Upper lobe of right lung (tissue), 1 donor: ENCODE data around the gene RXRA. TPM values are rescaled to one million over a fixed set of nuclear protein-coding genes. Genes with fewer than 3 reads are reported as not detected.

Experiments
- ATAC-seq: fragments of 200-7000 bp; cut with Tn5 transposase; one replicate; pipeline ENCODE4 v1.9.1; 2020; ENCODE audit warnings: mild to moderate bottlenecking, moderate library complexity
- DNase-seq: peaks from one replicate; pipeline ENCODE4 v3.0.0-alpha.2; 2020
- H3K27ac ChIP-seq: fragments of 200-600 bp; one replicate; pipeline ENCODE4 v1.8.0; 2022
- H3K27me3 ChIP-seq: fragments of 200-600 bp; one replicate; pipeline ENCODE4 v1.8.0; 2022; ENCODE audit warnings: mild to moderate bottlenecking
- H3K36me3 ChIP-seq: fragments of 200-600 bp; one replicate; pipeline ENCODE4 v1.8.0; 2022
- H3K4me1 ChIP-seq: fragments of 200-600 bp; one replicate; pipeline ENCODE4 v1.8.0; 2022
- H3K4me3 ChIP-seq: fragments of 200-600 bp; one replicate; pipeline ENCODE4 v1.8.0; 2022; ENCODE audit warnings: mild to moderate bottlenecking
- H3K9me3 ChIP-seq: fragments of 200-600 bp; one replicate; pipeline ENCODE4 v1.8.0; 2022
- CTCF ChIP-seq: fragments of 200-600 bp; IDR thresholded peaks from one replicate; pipeline ENCODE4 v1.8.0; 2022; ENCODE audit warnings: antibody characterized with exemption
- intact Hi-C: fragments of 100-400 bp; cut with DNase I; formaldehyde crosslinking; loops from one replicate; pipeline ENCODE4 v1.11.0; 2022
- total RNA-seq: library from RNA; stranded (reverse); fragmentation: NEBNext Ultra II Directional; extraction: Animal tissue kit (Norgen Biotek cat#: 25700); gene quantifications from one replicate; pipeline ENCODE4 v1.2.1, GENCODE V29; 2021
- donor health status: DM: no; HTN: yes; CAD: no; lungs with severe emphysema.

Gene RXRA
- total RNA-seq, 1 donor from 2014 or later: 80.6 TPM

- Histone ChIP-seq H3K4me3 (no peak overlapping the region), H3K27me3 (no peaks in the 10 kb centered on the region), H3K36me3 (no peaks in the 10 kb centered on the region), H3K4me1 (peaks cover 55% of the 10 kb centered on the region), H3K27ac (no peak overlapping the region), H3K9me3 (no peaks in the 10 kb centered on the region)
- intact Hi-C loops: no loop called here
- no peak for TF ChIP-seq CTCF
- ATAC-seq (no peak), DNase-seq (no peak)
Observed at GRCh38 chr9:134348404-134349155, 22.3 kb downstream of the RXRA start.

- H3K4me1 ChIP-seq: peaks cover 54% of the 10 kb centered on the region
- TF ChIP-seq CTCF: no peak
- ATAC-seq (no peak), DNase-seq (no peak)
- no peaks in the 10 kb centered on the region for H3K9me3 ChIP-seq
- no peak overlapping the region for H3K4me3 ChIP-seq
- no peaks in the 10 kb centered on the region for H3K36me3 ChIP-seq
- H3K27ac ChIP-seq: no peak overlapping the region
- intact Hi-C loops: no loop called here
- H3K27me3 ChIP-seq: no peaks in the 10 kb centered on the region
Observed at GRCh38 chr9:134349936-134350335, 23.7 kb downstream of the RXRA start.

GRCh38 chr9:134350416-134350994 is 24.2 kb downstream of the RXRA start:
- no peak overlapping the region for H3K4me3 ChIP-seq
- no peak overlapping the region for H3K27ac ChIP-seq
- no peaks in the 10 kb centered on the region for H3K27me3 ChIP-seq
- no peaks in the 10 kb centered on the region for H3K36me3 ChIP-seq
- TF ChIP-seq CTCF: no peak
- DNase-seq (no peak), ATAC-seq (no peak)
- peaks cover 53% of the 10 kb centered on the region for H3K4me1 ChIP-seq
- intact Hi-C loops: no loop called here
- H3K9me3 ChIP-seq: no peaks in the 10 kb centered on the region

- no peak for TF ChIP-seq CTCF
- Histone ChIP-seq H3K27ac (no peak overlapping the region), H3K36me3 (no peaks in the 10 kb centered on the region), H3K9me3 (no peaks in the 10 kb centered on the region), H3K4me1 (peaks cover 55% of the 10 kb centered on the region), H3K4me3 (no peak overlapping the region), H3K27me3 (no peaks in the 10 kb centered on the region)
- no peak for ATAC-seq
- no peak for DNase-seq
- intact Hi-C loops: no loop called here
Observed at GRCh38 chr9:134351606-134352176, 25.4 kb downstream of the RXRA start.

GRCh38 chr9:134352247-134352933 is 26.1 kb downstream of the RXRA start:
- no peak for DNase-seq

More at GRCh38 chr9:134352247-134352933, 26.1 kb downstream of the RXRA start:
- intact Hi-C loops: no loop called here
- Histone ChIP-seq H3K4me1 (peaks cover 59% of the 10 kb centered on the region), H3K27ac (no peak overlapping the region), H3K36me3 (no peaks in the 10 kb centered on the region), H3K9me3 (no peaks in the 10 kb centered on the region), H3K27me3 (no peaks in the 10 kb centered on the region), H3K4me3 (no peak overlapping the region)
- ATAC-seq: no peak
- no peak for TF ChIP-seq CTCF
